Measurements from ENCODE around the gene CDC14B.
A peak's percentile ranks its signal among the peaks of the same experiment; 100 is the strongest.

The CDC14B gene

GRCh38 chr9:96480736-96481135, 138.9 kb downstream of the CDC14B start:
- DNase-seq: no peak

GRCh38 chr9:96478829-96479371, 140.7 kb downstream of the CDC14B start:
- DNase-seq: peak; percentile 58 to 62

- DNase-seq: no peak
Measured at GRCh38 chr9:96476591-96476990, 143.1 kb downstream of the CDC14B start.

- DNase-seq: no peak
Measured at GRCh38 chr9:96476013-96476412, 143.6 kb downstream of the CDC14B start.

- DNase-seq: no peak
Measured at GRCh38 chr9:96467784-96468183, 151.9 kb downstream of the CDC14B start.

GRCh38 chr9:96464426-96464825, 155.2 kb downstream of the CDC14B start:
- DNase-seq: no peak

- no peak for DNase-seq
Measured at GRCh38 chr9:96462541-96462940, 157.1 kb downstream of the CDC14B start.

- no peak for DNase-seq
Measured at GRCh38 chr9:96461336-96461735, 158.3 kb downstream of the CDC14B start.

- no peak for DNase-seq
Measured at GRCh38 chr9:96460882-96461281, 158.8 kb downstream of the CDC14B start.

- no peak for DNase-seq
Measured at GRCh38 chr9:96460470-96460869, 159.2 kb downstream of the CDC14B start.

- no peak for DNase-seq
Measured at GRCh38 chr9:96459268-96460007, 160.2 kb downstream of the CDC14B start.

GRCh38 chr9:96458226-96458625, 161.4 kb downstream of the CDC14B start:
- no peak for DNase-seq

- no peak for DNase-seq
Measured at GRCh38 chr9:96457266-96457665, 162.4 kb downstream of the CDC14B start.

- DNase-seq: no peak
Measured at GRCh38 chr9:96453625-96454024, 166.0 kb downstream of the CDC14B start.

GRCh38 chr9:96450613-96451528, 168.8 kb downstream of the CDC14B start:
- peak; percentile 40 to 51 for DNase-seq

Data from activated T-cell treated with anti-CD3 and anti-CD28 coated beads, Interleukin-2, amount 50 U/mL, for 48 hours (primary cell).